Caco-2 (cell line): ENCODE data around the gene CSTA. TPM values are rescaled to one million over a fixed set of nuclear protein-coding genes. Genes with fewer than 3 reads are reported as not detected.

Experiments
- BruUV-seq: library from RNA; stranded (reverse); fragments of 400-500 nt; replicated peaks from 2 replicates; lab custom pipeline; 2021; lab: Mats Ljungman, UMichigan
- CTCF ChIA-PET: fragments of 300-600 bp; sonication (Branson Sonifier 250); formaldehyde crosslinking; loops from one replicate; lab custom pipeline; 2022; ENCODE audit warnings: antibody characterized with exemption; lab: Charles Lee
- POLR2A ChIA-PET: fragments of 300-600 bp; sonication (Branson Sonifier 250); formaldehyde crosslinking; loops from one replicate; lab custom pipeline; 2022; ENCODE audit warnings: antibody characterized with exemption; lab: Charles Lee
- DNase-seq, 2 experiments: peaks; one replicate each; pipeline versions ENCODE4 v3.0.0 to v3.0.0-alpha.2; 2020 to 2022
- H3K27me3 ChIP-seq: replicated peaks from 2 replicates; pipeline ENCODE4 v1.6.0; 2011; ENCODE audit warnings: low read length; ENCODE audit not compliant: control insufficient read depth, insufficient read depth
- H3K36me3 ChIP-seq: 2 replicates; pipeline ENCODE4 v1.5.1; 2011; ENCODE audit warnings: low read length; ENCODE audit not compliant: control insufficient read depth, insufficient read depth
- H3K4me1 ChIP-seq: fragments of 250-450 bp; sonication (Bioruptor Pico); 2 replicates; pipeline ENCODE4 v1.5.1; 2020; ENCODE audit warnings: mild to moderate bottlenecking
- H3K4me3 ChIP-seq: 2 replicates; pipeline ENCODE4 v1.5.1; 2011; ENCODE audit warnings: low read depth, mild to moderate bottlenecking, control low read depth, low read length
- H3K9me3 ChIP-seq: fragments of 250-450 bp; sonication (Bioruptor Pico); 2 replicates; pipeline ENCODE4 v1.5.1; 2020; ENCODE audit warnings: mild to moderate bottlenecking, moderate library complexity
- H3K27ac Mint-ChIP-seq: one replicate; pipeline ENCODE4 v1.8.0; 2022; ENCODE audit warnings: mixed read lengths; ENCODE audit not compliant: unreplicated experiment
- H3K27me3 Mint-ChIP-seq: one replicate; pipeline ENCODE4 v1.8.0; 2022; ENCODE audit warnings: mixed read lengths; ENCODE audit not compliant: insufficient read depth, unreplicated experiment
- H3K36me3 Mint-ChIP-seq: one replicate; pipeline ENCODE4 v1.8.0; 2022; ENCODE audit warnings: mild to moderate bottlenecking, mixed read lengths; ENCODE audit not compliant: insufficient read depth, unreplicated experiment
- H3K4me1 Mint-ChIP-seq: one replicate; pipeline ENCODE4 v1.8.0; 2022; ENCODE audit warnings: low read depth, mixed read lengths; ENCODE audit not compliant: unreplicated experiment
- H3K4me3 Mint-ChIP-seq: one replicate; pipeline ENCODE4 v1.8.0; 2022; ENCODE audit warnings: mild to moderate bottlenecking, moderate library complexity, mixed read lengths; ENCODE audit not compliant: unreplicated experiment
- H3K9me3 Mint-ChIP-seq: one replicate; pipeline ENCODE4 v1.8.0; 2022; ENCODE audit warnings: mixed read lengths; ENCODE audit not compliant: unreplicated experiment
- intact Hi-C: fragments of 100-400 bp; cut with micrococcal nuclease; formaldehyde crosslinking; loops from one replicate; pipeline ENCODE4 v1.10.0; 2022; ENCODE audit not compliant: unreplicated experiment
- total RNA-seq: library from RNA; stranded (reverse); gene quantifications from 2 replicates; pipeline ENCODE4 v1.2.3, GENCODE V29; 2022
- TF ChIP-seq, protein P1 (sequence below), 2 experiments: fragments of 200-600 bp in 1 of 2; IDR thresholded peaks; 1 replicate in 1 of 2; 2 replicates in 1 of 2; pipeline versions ENCODE4 v1.5.1 to v1.8.0; 2011 to 2022; ENCODE audit warnings: antibody characterized with exemption in 1 of 2, control low read depth in 1 of 2, inconsistent platforms in 1 of 2, low read depth in 1 of 2, low read length in 1 of 2, mild to moderate bottlenecking in 1 of 2, moderate library complexity in 1 of 2; ENCODE audit not compliant: insufficient read depth in 1 of 2, severe bottlenecking in 1 of 2, unreplicated experiment in 1 of 2

The CSTA gene
- total RNA-seq, 1 experiment from 2014 or later, result 1.1 TPM

DNA sequence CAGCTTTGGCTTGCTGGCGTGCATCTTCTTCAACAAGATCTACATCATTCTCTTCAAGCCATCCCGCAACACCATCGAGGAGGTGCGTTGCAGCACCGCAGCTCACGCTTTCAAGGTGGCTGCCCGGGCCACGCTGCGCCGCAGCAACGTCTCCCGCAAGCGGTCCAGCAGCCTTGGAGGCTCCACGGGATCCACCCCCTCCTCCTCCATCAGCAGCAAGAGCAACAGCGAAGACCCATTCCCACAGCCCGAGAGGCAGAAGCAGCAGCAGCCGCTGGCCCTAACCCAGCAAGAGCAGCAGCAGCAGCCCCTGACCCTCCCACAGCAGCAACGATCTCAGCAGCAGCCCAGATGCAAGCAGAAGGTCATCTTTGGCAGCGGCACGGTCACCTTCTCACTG is 40.6 kb upstream of the CSTA start:
- peaks cover 12% of the 10 kb centered on the region for H3K4me1 Mint-ChIP-seq
- no peaks in the 10 kb centered on the region for H3K9me3 ChIP-seq
- peaks cover 14% of the 10 kb centered on the region for H3K27me3 Mint-ChIP-seq
- intact Hi-C loops, result no loop called here
- ChIA-PET CTCF (no interaction called here), POLR2A (no interaction called here)
- TF ChIP-seq, protein P1, sequence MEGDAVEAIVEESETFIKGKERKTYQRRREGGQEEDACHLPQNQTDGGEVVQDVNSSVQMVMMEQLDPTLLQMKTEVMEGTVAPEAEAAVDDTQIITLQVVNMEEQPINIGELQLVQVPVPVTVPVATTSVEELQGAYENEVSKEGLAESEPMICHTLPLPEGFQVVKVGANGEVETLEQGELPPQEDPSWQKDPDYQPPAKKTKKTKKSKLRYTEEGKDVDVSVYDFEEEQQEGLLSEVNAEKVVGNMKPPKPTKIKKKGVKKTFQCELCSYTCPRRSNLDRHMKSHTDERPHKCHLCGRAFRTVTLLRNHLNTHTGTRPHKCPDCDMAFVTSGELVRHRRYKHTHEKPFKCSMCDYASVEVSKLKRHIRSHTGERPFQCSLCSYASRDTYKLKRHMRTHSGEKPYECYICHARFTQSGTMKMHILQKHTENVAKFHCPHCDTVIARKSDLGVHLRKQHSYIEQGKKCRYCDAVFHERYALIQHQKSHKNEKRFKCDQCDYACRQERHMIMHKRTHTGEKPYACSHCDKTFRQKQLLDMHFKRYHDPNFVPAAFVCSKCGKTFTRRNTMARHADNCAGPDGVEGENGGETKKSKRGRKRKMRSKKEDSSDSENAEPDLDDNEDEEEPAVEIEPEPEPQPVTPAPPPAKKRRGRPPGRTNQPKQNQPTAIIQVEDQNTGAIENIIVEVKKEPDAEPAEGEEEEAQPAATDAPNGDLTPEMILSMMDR (IDR thresholded peaks at IDR 0.05; ENCODE audit: insufficient read depth in 1 of 2, low read depth in 1 of 2, low read length in 1 of 2, severe bottlenecking in 1 of 2, unreplicated experiment in 1 of 2), result no peak
- peaks cover 7% of the 10 kb centered on the region; the same call in 1 of the 2 replicates for H3K4me1 ChIP-seq
- no peak overlapping the region for H3K4me3 Mint-ChIP-seq
- H3K36me3 ChIP-seq, result no peaks in the 10 kb centered on the region
- peaks cover 2% of the 10 kb centered on the region; the same call in 1 of the 2 replicates for H3K27me3 ChIP-seq
- BruUV-seq, result no TSS peak
- H3K36me3 Mint-ChIP-seq, result no peaks in the 10 kb centered on the region
- no peak for DNase-seq
- no peak overlapping the region for H3K27ac Mint-ChIP-seq
- H3K4me3 ChIP-seq, result no peak overlapping the region
- no peaks in the 10 kb centered on the region for H3K9me3 Mint-ChIP-seq

DNA sequence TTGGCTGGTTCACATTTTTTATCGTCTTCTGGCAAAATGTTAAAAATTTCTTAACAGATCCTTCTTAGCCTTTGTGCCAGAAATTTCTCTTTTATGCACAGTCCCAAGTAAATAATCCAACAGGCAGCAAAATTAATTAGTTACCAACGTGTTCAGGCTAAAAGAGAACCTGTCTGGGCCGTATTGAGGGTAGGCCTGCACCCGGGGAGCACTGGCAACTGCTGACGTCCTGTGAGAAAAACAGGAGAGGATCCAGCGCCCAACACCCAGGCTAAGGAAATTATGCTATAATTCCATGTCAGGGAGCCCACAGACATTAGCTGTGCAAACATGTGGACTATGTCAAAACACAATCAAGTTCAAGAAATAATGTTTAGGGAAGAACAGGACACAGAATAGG is 30.7 kb upstream of the CSTA start:
- Histone ChIP-seq H3K36me3 (no peaks in the 10 kb centered on the region), H3K4me3 (no peak overlapping the region), H3K4me1 (no peaks in the 10 kb centered on the region), H3K27me3 (no peaks in the 10 kb centered on the region), H3K9me3 (no peaks in the 10 kb centered on the region)
- no peak for DNase-seq
- H3K27me3 Mint-ChIP-seq, result peaks cover 3% of the 10 kb centered on the region
- H3K27ac Mint-ChIP-seq, result no peak overlapping the region
- no peak overlapping the region for H3K4me3 Mint-ChIP-seq
- CTCF ChIA-PET, result no interaction called here
- no peaks in the 10 kb centered on the region for H3K36me3 Mint-ChIP-seq
- TF ChIP-seq, protein P1 (IDR thresholded peaks at IDR 0.05; ENCODE audit: insufficient read depth in 1 of 2, low read depth in 1 of 2, low read length in 1 of 2, severe bottlenecking in 1 of 2, unreplicated experiment in 1 of 2), result no peak
- intact Hi-C loops, result no loop called here
- POLR2A ChIA-PET, result no interaction called here
- BruUV-seq, result no TSS peak
- H3K4me1 Mint-ChIP-seq, result no peaks in the 10 kb centered on the region
- H3K9me3 Mint-ChIP-seq, result no peaks in the 10 kb centered on the region

DNA sequence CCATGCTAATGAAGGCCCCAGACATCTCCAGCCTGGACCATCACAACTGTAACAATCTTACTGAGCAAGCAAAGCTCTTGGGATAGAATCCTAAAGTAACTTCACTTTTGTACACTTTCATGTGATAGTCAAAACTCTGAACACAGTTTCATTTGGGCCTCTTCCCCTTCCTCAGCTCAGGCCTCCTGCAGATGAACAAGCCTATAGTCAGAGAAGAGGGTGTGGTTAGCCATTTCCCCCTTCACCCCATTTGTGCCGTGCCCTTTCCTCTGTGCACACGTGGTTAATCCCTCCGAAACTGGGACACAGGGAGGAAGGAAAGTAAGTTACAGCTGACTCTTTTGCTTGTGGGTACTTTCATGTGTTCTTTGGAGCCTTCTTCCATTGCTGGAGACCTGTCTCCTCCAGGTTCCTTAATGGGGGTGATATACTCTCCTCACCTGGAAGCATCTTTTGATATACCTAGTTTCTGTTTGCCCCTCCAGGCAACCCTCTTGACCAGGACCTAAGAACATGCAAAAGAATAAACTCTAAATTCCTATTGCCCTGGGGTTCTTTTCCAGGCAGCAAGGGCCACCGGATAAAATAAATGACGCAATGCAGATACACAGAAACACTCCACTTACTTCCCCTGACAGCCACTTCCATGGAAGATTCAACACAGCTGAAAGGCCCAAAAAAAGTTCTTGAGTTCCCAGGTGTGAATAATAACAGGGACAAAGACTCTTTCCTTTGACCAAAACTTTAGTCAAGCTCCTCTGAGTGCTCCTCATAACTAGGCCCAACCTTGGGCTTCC is 29.6 kb upstream of the CSTA start:
- TF ChIP-seq, protein P1 (IDR thresholded peaks at IDR 0.05; ENCODE audit: insufficient read depth in 1 of 2, low read depth in 1 of 2, low read length in 1 of 2, severe bottlenecking in 1 of 2, unreplicated experiment in 1 of 2), result no peak
- intact Hi-C loops, result no loop called here
- Mint-ChIP-seq H3K27me3 (peaks cover 3% of the 10 kb centered on the region), H3K4me3 (no peak overlapping the region), H3K9me3 (peaks cover 5% of the 10 kb centered on the region), H3K27ac (no peak overlapping the region), H3K36me3 (no peaks in the 10 kb centered on the region), H3K4me1 (no peaks in the 10 kb centered on the region)
- no TSS peak for BruUV-seq
- Histone ChIP-seq H3K4me1 (no peaks in the 10 kb centered on the region), H3K36me3 (no peaks in the 10 kb centered on the region), H3K27me3 (no peaks in the 10 kb centered on the region), H3K9me3 (no peaks in the 10 kb centered on the region), H3K4me3 (no peak overlapping the region)
- ChIA-PET CTCF (no interaction called here), POLR2A (no interaction called here)
- DNase-seq, result no peak
